ENCODE results near the gene DBF4.
A peak's percentile ranks its signal among the peaks of the same experiment; 100 is the strongest.
"Not testable (repeated sequence)": the region's sequence is repeated elsewhere in the genome, so short reads cannot be mapped to it uniquely, and the experiment has no call there.

Gene DBF4

DNA sequence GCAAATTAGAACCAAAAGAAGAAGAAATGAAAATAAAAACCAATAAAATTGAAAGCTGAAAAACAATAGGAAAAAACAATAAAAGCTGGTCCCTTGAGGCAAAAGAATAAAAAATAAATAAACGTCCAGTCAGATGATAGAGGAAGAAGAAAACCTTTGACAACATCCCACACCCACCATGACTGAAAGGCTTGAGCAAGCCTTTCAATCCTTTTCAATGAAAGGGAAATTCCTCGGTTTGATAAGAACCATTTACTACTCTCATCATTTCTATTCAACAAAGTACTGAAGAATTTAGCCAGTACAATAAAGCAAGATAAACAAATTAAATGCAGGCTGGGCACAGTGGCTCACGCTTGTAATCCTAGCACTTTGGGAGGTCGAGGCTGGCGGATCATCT, 3.9 kb upstream of the DBF4 start:
- H3K9me3 ChIP-seq (ENCODE audit: insufficient read depth, low read length), result peaks cover 30% of the 10 kb centered on the region
- no peak overlapping the region for H3K27ac ChIP-seq (ENCODE audit: low read length)
- H3K9ac ChIP-seq (ENCODE audit: low read length), result no peak overlapping the region
- H2AFZ ChIP-seq (ENCODE audit: low read depth, low read length), result no peak overlapping the region
- no peak overlapping the region for H3K4me3 ChIP-seq (ENCODE audit: low read length)
- TF ChIP-seq EZH2phosphoT487 (IDR thresholded peaks at IDR 0.05; ENCODE audit: low read depth), result no peak
- no peak for TF ChIP-seq CTCF (IDR thresholded peaks at IDR 0.05; ENCODE audit: low read depth, low read length)
- H3K27me3 ChIP-seq (ENCODE audit: low read depth, low read length), result no peaks in the 10 kb centered on the region
- no peaks in the 10 kb centered on the region for H4K20me1 ChIP-seq (ENCODE audit: insufficient read depth, low read length)
- H3K4me1 ChIP-seq (ENCODE audit: low read length), result peaks cover 16% of the 10 kb centered on the region
- H3K79me2 ChIP-seq (ENCODE audit: low read length), result peaks cover 98% of the 10 kb centered on the region
- H3K4me2 ChIP-seq (ENCODE audit: low read length), result no peak overlapping the region
- peaks cover 63% of the 10 kb centered on the region for H3K36me3 ChIP-seq (replicated peaks; ENCODE audit: low read depth, low read length)

GRCh38 chr7:87873328-87873727, 3.0 kb upstream of the DBF4 start:
- not testable (repeated sequence) for H3K9ac ChIP-seq (ENCODE audit: low read length); H4K20me1 ChIP-seq (ENCODE audit: insufficient read depth, low read length); H3K27me3 ChIP-seq (ENCODE audit: low read depth, low read length); H3K4me2 ChIP-seq (ENCODE audit: low read length); H3K27ac ChIP-seq (ENCODE audit: low read length); H3K4me3 ChIP-seq (ENCODE audit: low read length); H2AFZ ChIP-seq (ENCODE audit: low read depth, low read length)
- Histone ChIP-seq H3K36me3 (replicated peaks; ENCODE audit: low read depth, low read length) (peaks cover 55% of the 10 kb centered on the region), H3K9me3 (ENCODE audit: insufficient read depth, low read length) (peaks cover 26% of the 10 kb centered on the region), H3K4me1 (ENCODE audit: low read length) (peaks cover 21% of the 10 kb centered on the region), H3K79me2 (ENCODE audit: low read length) (peaks cover 98% of the 10 kb centered on the region)

GRCh38 chr7:87874066-87874465, 2.2 kb upstream of the DBF4 start:
- H3K4me3 ChIP-seq (ENCODE audit: low read length), result peak overlapping the region; percentile 89

DNA sequence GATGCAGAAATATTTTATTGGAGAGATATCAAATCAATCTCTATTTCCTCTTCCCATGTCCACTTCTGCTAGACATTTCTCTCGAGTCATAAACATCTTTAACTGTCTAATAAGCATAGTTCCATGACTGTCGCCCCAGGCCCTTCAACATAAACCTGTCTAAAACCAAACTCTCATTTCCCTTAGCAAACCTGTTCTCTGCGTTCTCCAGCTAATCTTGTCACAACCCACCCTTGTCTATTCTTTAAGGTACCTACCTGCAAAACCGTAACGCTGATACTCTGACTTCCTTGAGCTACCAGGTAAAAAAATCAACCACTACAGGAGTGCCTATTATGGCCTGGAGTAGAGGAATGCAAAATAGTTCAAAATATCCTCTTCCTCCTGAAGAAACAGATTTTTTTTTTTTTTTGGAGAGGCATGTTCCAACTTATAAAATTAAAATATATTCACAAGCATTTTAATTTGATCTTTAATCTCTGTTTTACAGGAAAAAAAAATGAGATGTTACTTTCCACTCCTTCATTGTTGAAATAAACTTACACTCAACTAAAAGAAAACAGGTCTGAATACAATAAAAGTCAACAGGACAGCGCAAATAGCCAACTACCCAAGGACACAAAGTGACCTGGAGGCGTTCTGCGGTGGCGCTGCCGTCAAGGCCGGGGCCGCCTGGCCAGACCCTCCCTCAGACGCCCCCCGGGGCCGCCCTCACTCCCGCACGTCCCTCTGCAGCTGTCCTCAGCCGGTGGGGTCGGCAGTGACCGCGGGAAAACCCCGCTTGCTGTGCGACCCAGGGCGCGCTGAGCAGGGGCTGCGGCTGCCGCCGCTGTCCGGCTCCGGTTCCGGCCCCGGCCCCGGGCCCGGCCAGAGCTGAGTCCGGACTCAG, 898 bp upstream of the DBF4 start:
- peaks cover 52% of the 10 kb centered on the region for H3K36me3 ChIP-seq (replicated peaks; ENCODE audit: low read depth, low read length)
- peak overlapping the region; percentile 80 for H3K4me2 ChIP-seq (ENCODE audit: low read length)
- H4K20me1 ChIP-seq (ENCODE audit: insufficient read depth, low read length), result peaks cover 4% of the 10 kb centered on the region; the same call in 1 of the 2 replicates
- peak overlapping the region; percentile 94 for H3K9ac ChIP-seq (ENCODE audit: low read length)
- peaks cover 98% of the 10 kb centered on the region for H3K79me2 ChIP-seq (ENCODE audit: low read length)
- H3K9me3 ChIP-seq (ENCODE audit: insufficient read depth, low read length), result peaks cover 18% of the 10 kb centered on the region
- peaks cover 25% of the 10 kb centered on the region for H3K4me1 ChIP-seq (ENCODE audit: low read length)
- H3K4me3 ChIP-seq (ENCODE audit: low read length), result peak overlapping the region; percentile 89
- H2AFZ ChIP-seq (ENCODE audit: low read depth, low read length), result peak overlapping the region; percentile 81
- H3K27me3 ChIP-seq (ENCODE audit: low read depth, low read length), result no peaks in the 10 kb centered on the region
- peak overlapping the region; percentile 92 for H3K27ac ChIP-seq (ENCODE audit: low read length)
- TF ChIP-seq EZH2phosphoT487 (IDR thresholded peaks at IDR 0.05; ENCODE audit: low read depth), result no peak
- TF ChIP-seq CTCF (IDR thresholded peaks at IDR 0.05; ENCODE audit: low read depth, low read length), result no peak

More at GRCh38 chr7:87874066-87874465, 2.2 kb upstream of the DBF4 start:
- Histone ChIP-seq H3K79me2 (ENCODE audit: low read length) (peaks cover 98% of the 10 kb centered on the region), H2AFZ (ENCODE audit: low read depth, low read length) (no peak overlapping the region), H3K4me1 (ENCODE audit: low read length) (peaks cover 25% of the 10 kb centered on the region), H3K4me2 (ENCODE audit: low read length) (peak overlapping the region; percentile 80), H3K9ac (ENCODE audit: low read length) (peak overlapping the region; percentile 94), H3K9me3 (ENCODE audit: insufficient read depth, low read length) (peaks cover 26% of the 10 kb centered on the region), H4K20me1 (ENCODE audit: insufficient read depth, low read length) (peaks cover 4% of the 10 kb centered on the region; the same call in 1 of the 2 replicates), H3K36me3 (replicated peaks; ENCODE audit: low read depth, low read length) (peaks cover 52% of the 10 kb centered on the region), H3K27me3 (ENCODE audit: low read depth, low read length) (no peaks in the 10 kb centered on the region), H3K27ac (ENCODE audit: low read length) (no peak overlapping the region)
- TF ChIP-seq CTCF (IDR thresholded peaks at IDR 0.05; ENCODE audit: low read depth, low read length), result no peak
- TF ChIP-seq EZH2phosphoT487 (IDR thresholded peaks at IDR 0.05; ENCODE audit: low read depth), result no peak

All from OCI-LY3 (cell line).